ENCODE measurements around the gene TMBIM6.

DNA sequence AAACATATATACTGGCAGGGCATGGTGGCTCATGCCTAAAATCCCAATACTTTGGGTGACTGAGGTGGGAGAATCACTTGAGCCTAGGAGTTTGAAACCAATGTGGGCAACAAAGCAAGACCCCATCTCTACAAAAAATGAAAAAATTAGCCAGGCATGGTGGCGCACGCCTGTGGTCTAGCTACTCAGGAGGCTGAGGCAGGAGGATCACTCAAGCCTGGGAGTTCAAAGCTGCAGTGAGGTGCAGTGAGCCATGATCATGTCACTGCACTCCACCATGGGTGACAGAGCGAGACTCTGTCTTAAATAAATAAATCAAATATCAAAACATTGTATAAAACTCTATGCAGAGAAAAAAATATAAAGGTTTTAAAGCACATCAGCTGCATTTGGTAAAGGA is 39.3 kb upstream of the TMBIM6 start:
- TF ChIP-seq, protein P1, sequence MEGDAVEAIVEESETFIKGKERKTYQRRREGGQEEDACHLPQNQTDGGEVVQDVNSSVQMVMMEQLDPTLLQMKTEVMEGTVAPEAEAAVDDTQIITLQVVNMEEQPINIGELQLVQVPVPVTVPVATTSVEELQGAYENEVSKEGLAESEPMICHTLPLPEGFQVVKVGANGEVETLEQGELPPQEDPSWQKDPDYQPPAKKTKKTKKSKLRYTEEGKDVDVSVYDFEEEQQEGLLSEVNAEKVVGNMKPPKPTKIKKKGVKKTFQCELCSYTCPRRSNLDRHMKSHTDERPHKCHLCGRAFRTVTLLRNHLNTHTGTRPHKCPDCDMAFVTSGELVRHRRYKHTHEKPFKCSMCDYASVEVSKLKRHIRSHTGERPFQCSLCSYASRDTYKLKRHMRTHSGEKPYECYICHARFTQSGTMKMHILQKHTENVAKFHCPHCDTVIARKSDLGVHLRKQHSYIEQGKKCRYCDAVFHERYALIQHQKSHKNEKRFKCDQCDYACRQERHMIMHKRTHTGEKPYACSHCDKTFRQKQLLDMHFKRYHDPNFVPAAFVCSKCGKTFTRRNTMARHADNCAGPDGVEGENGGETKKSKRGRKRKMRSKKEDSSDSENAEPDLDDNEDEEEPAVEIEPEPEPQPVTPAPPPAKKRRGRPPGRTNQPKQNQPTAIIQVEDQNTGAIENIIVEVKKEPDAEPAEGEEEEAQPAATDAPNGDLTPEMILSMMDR (IDR thresholded peaks at IDR 0.05): no peak
- TF ChIP-seq REST (IDR thresholded peaks at IDR 0.05; ENCODE audit: insufficient read depth in 1 of 2, low read depth in 2 of 2, low read length in 1 of 2) (no peak), POLR2AphosphoS5 (IDR thresholded peaks at IDR 0.05; ENCODE audit: low read depth, low read length) (no peak), SIN3A (IDR thresholded peaks at IDR 0.05; ENCODE audit: borderline replicate concordance, insufficient read depth, low read depth, low read length) (no peak)
